Measurements from ENCODE around the gene CNOT6.

DNA sequence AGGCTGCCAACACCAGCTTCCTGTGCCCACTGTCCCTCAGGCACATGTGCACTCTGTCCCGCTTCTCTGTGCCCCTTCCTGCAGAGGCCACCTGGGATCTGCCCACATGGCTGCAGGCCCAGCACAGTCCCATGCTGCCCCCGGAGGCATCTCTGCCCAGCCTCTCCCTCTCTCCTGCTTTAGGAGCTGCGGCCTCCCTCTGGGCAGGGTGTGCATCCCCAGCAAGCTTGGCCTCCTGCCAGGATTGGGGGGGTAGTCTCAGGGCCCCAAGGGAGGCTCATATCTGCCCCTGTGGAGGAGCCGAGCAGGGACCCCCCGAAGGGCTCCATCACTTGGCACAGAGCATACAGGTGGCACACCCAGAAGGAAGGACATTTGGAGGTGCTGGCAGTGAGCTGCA is 130.4 kb downstream of the CNOT6 start:
- TF ChIP-seq CTCF (IDR thresholded peaks at IDR 0.05 in 2 of 3, conservative IDR thresholded peaks at IDR 0.05 in 1 of 3; ENCODE audit: borderline replicate concordance in 1 of 3, insufficient read depth in 1 of 3, low read depth in 2 of 3, low read length in 2 of 3), result no peak
- TF ChIP-seq EZH2 (IDR thresholded peaks at IDR 0.05), result no peak
- no peak for TF ChIP-seq TCF7L2 (IDR thresholded peaks at IDR 0.05; ENCODE audit: borderline replicate concordance, extremely low read depth, insufficient read depth, insufficient read length)
- TF ChIP-seq POLR2AphosphoS5 (IDR thresholded peaks at IDR 0.05; ENCODE audit: low read depth, low read length), result no peak

Data from HCT116 (cell line).